Measurements from ENCODE around the gene STAG2. TPM values are rescaled to one million over a fixed set of nuclear protein-coding genes. Genes with fewer than 3 reads are reported as not detected.
"Not testable (repeated sequence)": the region's sequence is repeated elsewhere in the genome, so short reads cannot be mapped to it uniquely, and the experiment has no call there.

Gene STAG2
- total RNA-seq, 1 experiment from 2014 or later, result 92.1 TPM

DNA sequence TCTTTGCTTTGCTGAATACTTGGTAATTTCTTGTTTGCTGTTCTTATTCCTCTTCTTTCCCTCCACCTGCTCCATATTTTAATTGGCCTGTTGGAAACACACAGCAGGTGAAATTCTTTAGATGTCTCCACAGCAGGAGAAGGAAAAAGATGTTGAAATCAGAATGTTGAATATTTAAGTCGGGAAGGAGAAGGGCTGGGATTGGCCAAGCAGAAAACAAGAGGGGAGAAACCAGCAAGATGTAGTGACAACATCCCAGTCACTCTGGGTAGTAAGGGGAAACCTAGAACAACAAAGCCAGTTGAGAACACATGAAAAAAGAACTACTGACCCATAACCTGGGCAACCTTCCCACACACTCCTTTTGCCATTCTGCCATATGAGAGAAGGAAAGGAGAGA lies 37.3 kb upstream of the STAG2 start:
- DNase-seq (no peak), ATAC-seq (no peak)
- Histone ChIP-seq H3K9me2 (replicated peaks; ENCODE audit: low read length) (no peaks in the 10 kb centered on the region), H3F3A (ENCODE audit: low read length, unreplicated experiment) (no peaks in the 10 kb centered on the region), H4K20me1 (ENCODE audit: low read length) (no peaks in the 10 kb centered on the region), H3K36me3 (ENCODE audit: low read depth, low read length) (no peaks in the 10 kb centered on the region), H3K27ac (ENCODE audit: low read length) (no peak overlapping the region), H3K79me2 (ENCODE audit: low read length) (no peaks in the 10 kb centered on the region), H3K4me3 (ENCODE audit: low read length) (no peak overlapping the region), H3K4me2 (ENCODE audit: low read length) (no peak overlapping the region), H3K9me3 (ENCODE audit: low read length) (no peaks in the 10 kb centered on the region), H3K27me3 (ENCODE audit: low read length) (no peaks in the 10 kb centered on the region), H3K9ac (ENCODE audit: low read length) (no peak overlapping the region), H2AFZ (ENCODE audit: low read length) (no peak overlapping the region), H3K4me1 (ENCODE audit: insufficient read depth, low read length) (peaks cover 11% of the 10 kb centered on the region)
- ChIA-PET POLR2A (ENCODE audit: unreplicated experiment) (no interaction called here), CTCF (no interaction called here)
- intact Hi-C loops (cut with micrococcal nuclease), result loop anchor here (5.0 kb wide), 1 partner anchor 33 kb away; no protein-coding TSS in a partner anchor
- TF ChIP-seq EZH2phosphoT487 (IDR thresholded peaks at IDR 0.05; ENCODE audit: borderline replicate concordance, low read length), result no peak
- no peak for TF ChIP-seq EZH2 (IDR thresholded peaks at IDR 0.05; ENCODE audit: low read length, unreplicated experiment)
- TF ChIP-seq CTCF (conservative IDR thresholded peaks at IDR 0.05; ENCODE audit: low read depth, low read length), result no peak
- BruUV-seq (replicated peaks), result no TSS peak

DNA sequence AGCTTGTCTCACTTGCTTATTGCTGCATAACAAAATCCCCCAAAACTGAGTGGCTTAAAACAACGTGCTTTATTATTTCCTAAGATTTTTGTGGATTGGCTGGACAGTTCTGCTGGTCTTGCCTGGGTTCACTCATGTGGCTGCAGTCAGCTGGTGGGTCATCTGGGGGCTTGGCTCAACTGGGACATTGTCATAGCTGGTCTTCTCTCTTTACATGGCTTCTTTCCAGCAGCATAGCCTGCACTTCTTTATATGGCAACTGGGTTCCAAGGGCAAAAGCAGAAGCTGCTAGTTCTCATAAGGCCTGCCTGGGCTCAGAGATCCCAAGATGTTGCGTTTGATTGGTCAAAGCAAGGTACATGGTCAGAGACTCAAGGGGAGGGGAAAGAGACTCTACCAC lies 33.7 kb upstream of the STAG2 start:
- no peaks in the 10 kb centered on the region for H3K9me2 ChIP-seq (replicated peaks; ENCODE audit: low read length)
- H3F3A ChIP-seq (ENCODE audit: low read length, unreplicated experiment), result no peaks in the 10 kb centered on the region
- H3K4me2 ChIP-seq (ENCODE audit: low read length), result no peak overlapping the region
- no peaks in the 10 kb centered on the region for H3K79me2 ChIP-seq (ENCODE audit: low read length)
- H3K27ac ChIP-seq (ENCODE audit: low read length), result no peak overlapping the region
- no peak overlapping the region for H2AFZ ChIP-seq (ENCODE audit: low read length)
- no peak overlapping the region for H3K4me3 ChIP-seq (ENCODE audit: low read length)
- intact Hi-C loops (cut with micrococcal nuclease), result no loop called here
- ChIA-PET CTCF (no interaction called here), POLR2A (ENCODE audit: unreplicated experiment) (no interaction called here)
- no peaks in the 10 kb centered on the region for H3K9me3 ChIP-seq (ENCODE audit: low read length)
- no peaks in the 10 kb centered on the region for H3K27me3 ChIP-seq (ENCODE audit: low read length)
- BruUV-seq (replicated peaks), result no TSS peak
- no peak for TF ChIP-seq EZH2phosphoT487 (IDR thresholded peaks at IDR 0.05; ENCODE audit: borderline replicate concordance, low read length)
- DNase-seq, result no peak
- H4K20me1 ChIP-seq (ENCODE audit: low read length), result no peaks in the 10 kb centered on the region
- ATAC-seq, result no peak
- no peak overlapping the region for H3K9ac ChIP-seq (ENCODE audit: low read length)
- H3K36me3 ChIP-seq (ENCODE audit: low read depth, low read length), result no peaks in the 10 kb centered on the region
- no peaks in the 10 kb centered on the region for H3K4me1 ChIP-seq (ENCODE audit: insufficient read depth, low read length)

- H3K9me2 ChIP-seq (replicated peaks; ENCODE audit: low read length); H3F3A ChIP-seq (ENCODE audit: low read length, unreplicated experiment); H3K27me3 ChIP-seq (ENCODE audit: low read length); BruUV-seq (replicated peaks); H3K9me3 ChIP-seq (ENCODE audit: low read length); POLR2A ChIA-PET (ENCODE audit: unreplicated experiment); H3K4me3 ChIP-seq (ENCODE audit: low read length); H3K4me1 ChIP-seq (ENCODE audit: insufficient read depth, low read length); DNase-seq; H3K36me3 ChIP-seq (ENCODE audit: low read depth, low read length); H3K27ac ChIP-seq (ENCODE audit: low read length); intact Hi-C loops (cut with micrococcal nuclease); ATAC-seq; H3K4me2 ChIP-seq (ENCODE audit: low read length); H4K20me1 ChIP-seq (ENCODE audit: low read length); H3K9ac ChIP-seq (ENCODE audit: low read length); CTCF ChIA-PET; H3K79me2 ChIP-seq (ENCODE audit: low read length); H2AFZ ChIP-seq (ENCODE audit: low read length): not testable (repeated sequence)
Observed at GRCh38 chrX:123932055-123932454, 29.5 kb upstream of the STAG2 start.

DNA sequence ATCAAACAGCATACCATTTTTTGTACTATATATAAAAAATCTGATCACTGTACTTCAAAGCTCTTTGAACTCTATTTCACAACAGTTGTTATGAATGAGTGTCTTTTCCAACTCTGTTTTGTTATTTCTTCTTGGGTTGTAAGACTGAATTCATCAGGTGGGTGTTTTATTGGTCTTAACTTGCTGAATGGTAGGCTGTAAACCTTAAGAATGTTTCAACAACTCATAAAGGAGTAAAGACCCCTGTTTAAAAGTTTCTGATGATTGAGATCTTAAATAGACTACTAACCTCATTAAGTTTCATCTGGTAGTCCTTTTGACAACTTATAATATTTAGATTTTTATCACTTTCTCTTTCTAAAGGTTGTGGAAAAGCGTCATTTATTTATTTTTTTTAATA lies 18.4 kb upstream of the STAG2 start:
- no peaks in the 10 kb centered on the region for H3F3A ChIP-seq (ENCODE audit: low read length, unreplicated experiment)
- H2AFZ ChIP-seq (ENCODE audit: low read length), result no peak overlapping the region
- DNase-seq (no peak), ATAC-seq (no peak)
- no TSS peak for BruUV-seq (replicated peaks)
- no peak overlapping the region for H3K27ac ChIP-seq (ENCODE audit: low read length)
- H3K4me2 ChIP-seq (ENCODE audit: low read length), result no peak overlapping the region
- no peaks in the 10 kb centered on the region for H3K36me3 ChIP-seq (ENCODE audit: low read depth, low read length)
- no peaks in the 10 kb centered on the region for H3K9me2 ChIP-seq (replicated peaks; ENCODE audit: low read length)
- no peaks in the 10 kb centered on the region for H3K9me3 ChIP-seq (ENCODE audit: low read length)
- POLR2A ChIA-PET (ENCODE audit: unreplicated experiment), result no interaction called here
- CTCF ChIA-PET, result no interaction called here
- H3K27me3 ChIP-seq (ENCODE audit: low read length), result no peaks in the 10 kb centered on the region
- H3K9ac ChIP-seq (ENCODE audit: low read length), result no peak overlapping the region
- H3K79me2 ChIP-seq (ENCODE audit: low read length), result no peaks in the 10 kb centered on the region
- TF ChIP-seq EZH2phosphoT487 (IDR thresholded peaks at IDR 0.05; ENCODE audit: borderline replicate concordance, low read length) (no peak), CTCF (conservative IDR thresholded peaks at IDR 0.05; ENCODE audit: low read depth, low read length) (no peak), EZH2 (IDR thresholded peaks at IDR 0.05; ENCODE audit: low read length, unreplicated experiment) (no peak)
- no peak overlapping the region for H3K4me3 ChIP-seq (ENCODE audit: low read length)
- no peaks in the 10 kb centered on the region for H4K20me1 ChIP-seq (ENCODE audit: low read length)
- intact Hi-C loops (cut with micrococcal nuclease), result no loop called here
- no peaks in the 10 kb centered on the region for H3K4me1 ChIP-seq (ENCODE audit: insufficient read depth, low read length)
